ENCODE results near the gene COL27A1.

COL27A1 gene

DNA sequence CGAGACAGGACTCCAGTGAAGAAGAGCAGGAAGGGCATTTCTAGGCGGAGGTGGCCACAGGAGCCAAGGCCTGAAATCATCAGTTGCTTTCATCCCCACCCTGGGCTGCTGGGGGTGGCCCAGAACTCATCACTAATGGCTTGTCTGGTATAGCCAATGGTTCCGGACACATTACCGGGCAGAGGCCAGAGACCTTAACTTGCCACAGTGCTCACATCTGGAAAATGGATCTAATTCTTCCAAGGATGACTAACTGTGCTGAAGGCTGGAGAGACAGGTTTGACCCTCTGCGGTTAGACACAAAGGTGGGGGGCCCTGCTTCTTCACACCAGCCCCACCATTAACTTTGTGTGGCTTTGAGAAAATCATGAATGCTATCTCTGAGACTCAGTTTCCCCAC is 6.2 kb upstream of the COL27A1 start:
- no peaks in the 10 kb centered on the region for H3K9me3 ChIP-seq (ENCODE audit: control insufficient read depth, insufficient read depth, low read depth, low read length)
- no peaks in the 10 kb centered on the region for H3K36me3 ChIP-seq (ENCODE audit: control insufficient read depth in 2 of 2, insufficient read depth in 1 of 2, low read length in 2 of 2)
- POLR2A ChIA-PET = no interaction called here
- no peaks in the 10 kb centered on the region for H3K4me1 ChIP-seq (ENCODE audit: control insufficient read depth, insufficient read depth, low read length)
- H3K27ac ChIP-seq (ENCODE audit: extremely low read depth, low read depth, low read length) = no peak overlapping the region
- TF ChIP-seq, protein P1, sequence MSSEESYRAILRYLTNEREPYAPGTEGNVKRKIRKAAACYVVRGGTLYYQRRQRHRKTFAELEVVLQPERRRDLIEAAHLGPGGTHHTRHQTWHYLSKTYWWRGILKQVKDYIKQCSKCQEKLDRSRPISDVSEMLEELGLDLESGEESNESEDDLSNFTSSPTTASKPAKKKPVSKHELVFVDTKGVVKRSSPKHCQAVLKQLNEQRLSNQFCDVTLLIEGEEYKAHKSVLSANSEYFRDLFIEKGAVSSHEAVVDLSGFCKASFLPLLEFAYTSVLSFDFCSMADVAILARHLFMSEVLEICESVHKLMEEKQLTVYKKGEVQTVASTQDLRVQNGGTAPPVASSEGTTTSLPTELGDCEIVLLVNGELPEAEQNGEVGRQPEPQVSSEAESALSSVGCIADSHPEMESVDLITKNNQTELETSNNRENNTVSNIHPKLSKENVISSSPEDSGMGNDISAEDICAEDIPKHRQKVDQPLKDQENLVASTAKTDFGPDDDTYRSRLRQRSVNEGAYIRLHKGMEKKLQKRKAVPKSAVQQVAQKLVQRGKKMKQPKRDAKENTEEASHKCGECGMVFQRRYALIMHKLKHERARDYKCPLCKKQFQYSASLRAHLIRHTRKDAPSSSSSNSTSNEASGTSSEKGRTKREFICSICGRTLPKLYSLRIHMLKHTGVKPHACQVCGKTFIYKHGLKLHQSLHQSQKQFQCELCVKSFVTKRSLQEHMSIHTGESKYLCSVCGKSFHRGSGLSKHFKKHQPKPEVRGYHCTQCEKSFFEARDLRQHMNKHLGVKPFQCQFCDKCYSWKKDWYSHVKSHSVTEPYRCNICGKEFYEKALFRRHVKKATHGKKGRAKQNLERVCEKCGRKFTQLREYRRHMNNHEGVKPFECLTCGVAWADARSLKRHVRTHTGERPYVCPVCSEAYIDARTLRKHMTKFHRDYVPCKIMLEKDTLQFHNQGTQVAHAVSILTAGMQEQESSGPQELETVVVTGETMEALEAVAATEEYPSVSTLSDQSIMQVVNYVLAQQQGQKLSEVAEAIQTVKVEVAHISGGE (tag by site-specific recombination; conservative IDR thresholded peaks at IDR 0.05; ENCODE audit: low read depth) = no peak
- TF ChIP-seq ZNF423 (tag by site-specific recombination; IDR thresholded peaks at IDR 0.05) (no peak), ZNF19 (tag by site-specific recombination; IDR thresholded peaks at IDR 0.05; ENCODE audit: low read depth) (no peak), ZNF239 (tag by site-specific recombination; IDR thresholded peaks at IDR 0.05) (no peak), BCL11A (tag by site-specific recombination; IDR thresholded peaks at IDR 0.05; ENCODE audit: low read depth) (no peak), ZNF624 (tag by site-specific recombination; IDR thresholded peaks at IDR 0.05) (no peak)
- H3K4me3 ChIP-seq (ENCODE audit: low read depth, low read length) = no peak overlapping the region
- CTCF ChIA-PET = interaction anchor here (1.2 kb wide), 1 partner anchor 41 kb away, joined by 4 read pairs; no protein-coding TSS in a partner anchor

DNA sequence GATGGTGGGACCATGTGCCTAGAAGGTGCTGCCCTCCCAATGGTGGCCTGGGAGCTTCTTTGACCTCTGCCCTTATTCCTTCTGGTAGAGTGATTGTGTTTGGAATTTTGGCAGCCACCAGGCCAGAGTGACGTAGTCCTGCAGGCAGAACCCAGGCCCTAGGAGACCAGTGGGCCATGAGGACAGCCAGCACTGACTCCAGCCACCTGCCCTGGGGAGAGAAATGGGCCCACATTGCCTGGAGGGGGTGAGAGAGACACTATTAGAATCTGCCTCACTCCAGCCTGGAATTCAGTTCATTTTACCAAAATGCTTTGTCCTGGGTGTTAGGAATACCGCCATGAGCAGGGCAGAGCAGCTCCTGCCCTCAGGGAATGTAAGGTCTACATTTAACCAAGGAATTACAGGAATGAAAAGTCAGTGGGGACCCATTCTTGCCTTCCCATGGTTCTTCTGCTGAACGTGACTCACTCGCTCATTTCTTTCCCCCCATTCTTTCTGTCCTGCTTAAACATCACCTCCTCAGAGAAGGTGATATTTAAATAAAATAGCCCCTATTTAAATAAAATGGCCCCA is 5.5 kb upstream of the COL27A1 start:
- CTCF ChIA-PET = interaction anchor here (1.1 to 1.2 kb wide), 2 partner anchors 41 to 140 kb away, joined by 3 to 4 read pairs; no protein-coding TSS in a partner anchor

More for the DNA sequence above, 5.5 kb upstream of the COL27A1 start:
- no peaks in the 10 kb centered on the region for H3K9me3 ChIP-seq (ENCODE audit: control insufficient read depth, insufficient read depth, low read depth, low read length)
- no peaks in the 10 kb centered on the region for H3K36me3 ChIP-seq (ENCODE audit: control insufficient read depth in 2 of 2, insufficient read depth in 1 of 2, low read length in 2 of 2)
- POLR2A ChIA-PET = no interaction called here
- TF ChIP-seq ZNF24 (tag by site-specific recombination; IDR thresholded peaks at IDR 0.05) (no peak), SCRT2 (tag by site-specific recombination; IDR thresholded peaks at IDR 0.05) (no peak), ATF2 (tag by site-specific recombination; IDR thresholded peaks at IDR 0.05; ENCODE audit: low read depth) (no peak), ZNF677 (tag by site-specific recombination; IDR thresholded peaks at IDR 0.05) (no peak), MYNN (tag by site-specific recombination; IDR thresholded peaks at IDR 0.05; ENCODE audit: borderline replicate concordance) (no peak), ZNF391 (tag by site-specific recombination; IDR thresholded peaks at IDR 0.05; ENCODE audit: borderline replicate concordance, low read depth) (no peak), ZXDB (tag by site-specific recombination; IDR thresholded peaks at IDR 0.05) (no peak), ZNF174 (tag by site-specific recombination; IDR thresholded peaks at IDR 0.05) (no peak), SP3 (tag by site-specific recombination; IDR thresholded peaks at IDR 0.05) (no peak), PRDM1 (tag by site-specific recombination; IDR thresholded peaks at IDR 0.05) (no peak), ZNF600 (tag by site-specific recombination; IDR thresholded peaks at IDR 0.05) (no peak), ZNF544 (tag by site-specific recombination; IDR thresholded peaks at IDR 0.05) (no peak), MEIS1 (CRISPR knock-in tag; IDR thresholded peaks at IDR 0.05; ENCODE audit: borderline replicate concordance) (no peak)
- TF ChIP-seq, protein P2, sequence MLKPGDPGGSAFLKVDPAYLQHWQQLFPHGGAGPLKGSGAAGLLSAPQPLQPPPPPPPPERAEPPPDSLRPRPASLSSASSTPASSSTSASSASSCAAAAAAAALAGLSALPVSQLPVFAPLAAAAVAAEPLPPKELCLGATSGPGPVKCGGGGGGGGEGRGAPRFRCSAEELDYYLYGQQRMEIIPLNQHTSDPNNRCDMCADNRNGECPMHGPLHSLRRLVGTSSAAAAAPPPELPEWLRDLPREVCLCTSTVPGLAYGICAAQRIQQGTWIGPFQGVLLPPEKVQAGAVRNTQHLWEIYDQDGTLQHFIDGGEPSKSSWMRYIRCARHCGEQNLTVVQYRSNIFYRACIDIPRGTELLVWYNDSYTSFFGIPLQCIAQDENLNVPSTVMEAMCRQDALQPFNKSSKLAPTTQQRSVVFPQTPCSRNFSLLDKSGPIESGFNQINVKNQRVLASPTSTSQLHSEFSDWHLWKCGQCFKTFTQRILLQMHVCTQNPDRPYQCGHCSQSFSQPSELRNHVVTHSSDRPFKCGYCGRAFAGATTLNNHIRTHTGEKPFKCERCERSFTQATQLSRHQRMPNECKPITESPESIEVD (tag by site-specific recombination; IDR thresholded peaks at IDR 0.05) = no peak
- TF ChIP-seq, protein P3, sequence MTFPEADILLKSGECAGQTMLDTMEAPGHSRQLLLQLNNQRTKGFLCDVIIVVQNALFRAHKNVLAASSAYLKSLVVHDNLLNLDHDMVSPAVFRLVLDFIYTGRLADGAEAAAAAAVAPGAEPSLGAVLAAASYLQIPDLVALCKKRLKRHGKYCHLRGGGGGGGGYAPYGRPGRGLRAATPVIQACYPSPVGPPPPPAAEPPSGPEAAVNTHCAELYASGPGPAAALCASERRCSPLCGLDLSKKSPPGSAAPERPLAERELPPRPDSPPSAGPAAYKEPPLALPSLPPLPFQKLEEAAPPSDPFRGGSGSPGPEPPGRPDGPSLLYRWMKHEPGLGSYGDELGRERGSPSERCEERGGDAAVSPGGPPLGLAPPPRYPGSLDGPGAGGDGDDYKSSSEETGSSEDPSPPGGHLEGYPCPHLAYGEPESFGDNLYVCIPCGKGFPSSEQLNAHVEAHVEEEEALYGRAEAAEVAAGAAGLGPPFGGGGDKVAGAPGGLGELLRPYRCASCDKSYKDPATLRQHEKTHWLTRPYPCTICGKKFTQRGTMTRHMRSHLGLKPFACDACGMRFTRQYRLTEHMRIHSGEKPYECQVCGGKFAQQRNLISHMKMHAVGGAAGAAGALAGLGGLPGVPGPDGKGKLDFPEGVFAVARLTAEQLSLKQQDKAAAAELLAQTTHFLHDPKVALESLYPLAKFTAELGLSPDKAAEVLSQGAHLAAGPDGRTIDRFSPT (tag by site-specific recombination; IDR thresholded peaks at IDR 0.05) = no peak
- H3K27ac ChIP-seq (ENCODE audit: extremely low read depth, low read depth, low read length) = no peak overlapping the region
- H3K4me3 ChIP-seq (ENCODE audit: low read depth, low read length) = no peak overlapping the region
- no peaks in the 10 kb centered on the region for H3K4me1 ChIP-seq (ENCODE audit: control insufficient read depth, insufficient read depth, low read length)

Measured in HEK293 (cell line).